HUES6 (cell line): ENCODE results near the gene PRSS12.
A peak's percentile ranks its signal among the peaks of the same experiment; 100 is the strongest.

Source experiments
- H3K27ac ChIP-seq: 2 replicates; pipeline ENCODE4 v1.7.0; 2013; ENCODE audit warnings: low read depth, mild to moderate bottlenecking, low read length, inconsistent platforms
- H3K27me3 ChIP-seq: 2 replicates; pipeline ENCODE4 v1.6.1; 2013; ENCODE audit warnings: low read length; ENCODE audit not compliant: control insufficient read depth, insufficient read depth
- H3K36me3 ChIP-seq: 2 replicates; pipeline ENCODE4 v1.6.1; 2013; ENCODE audit warnings: low read length; ENCODE audit not compliant: control insufficient read depth, insufficient read depth
- H3K4me1 ChIP-seq: 2 replicates; pipeline ENCODE4 v1.6.1; 2013; ENCODE audit warnings: low read length; ENCODE audit not compliant: control insufficient read depth, insufficient read depth
- H3K4me3 ChIP-seq: 2 replicates; pipeline ENCODE4 v1.5.1; 2013; ENCODE audit warnings: low read depth, low read length
- H3K9ac ChIP-seq: one replicate; pipeline ENCODE4 v1.6.1; 2013; ENCODE audit warnings: mild to moderate bottlenecking, low read length
- H3K9me3 ChIP-seq: 2 replicates; pipeline ENCODE4 v1.6.1; 2013; ENCODE audit warnings: low read depth, low read length; ENCODE audit not compliant: control insufficient read depth, insufficient read depth

The PRSS12 gene

DNA sequence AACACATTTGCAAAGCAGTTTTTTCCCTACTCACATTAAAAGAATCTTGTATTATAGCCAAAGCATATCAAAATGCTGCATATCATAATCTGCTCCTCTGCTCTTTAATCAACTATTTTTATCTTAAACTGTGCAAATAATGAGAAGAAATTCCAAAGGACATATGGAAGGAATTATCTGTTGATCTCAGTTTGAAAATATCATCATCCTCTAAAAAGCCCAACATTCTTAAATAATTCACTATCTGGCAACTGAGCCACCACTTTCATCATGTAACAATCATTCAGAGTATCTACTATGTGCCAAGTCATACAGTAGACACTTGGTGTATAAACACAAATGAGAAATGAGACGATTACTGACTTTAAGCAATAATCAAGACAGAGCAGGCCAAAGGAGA, 63.0 kb downstream of the PRSS12 start:
- Histone ChIP-seq H3K27ac (no peak overlapping the region), H3K9me3 (no peaks in the 10 kb centered on the region), H3K4me1 (no peaks in the 10 kb centered on the region), H3K36me3 (no peaks in the 10 kb centered on the region), H3K9ac (no peak overlapping the region), H3K4me3 (no peak overlapping the region), H3K27me3 (no peaks in the 10 kb centered on the region)

GRCh38 chr4:118287711-118288451, 64.9 kb downstream of the PRSS12 start:
- H3K9me3 ChIP-seq = no peaks in the 10 kb centered on the region
- H3K36me3 ChIP-seq = no peaks in the 10 kb centered on the region
- no peak overlapping the region for H3K9ac ChIP-seq
- H3K27ac ChIP-seq = no peak overlapping the region
- no peaks in the 10 kb centered on the region for H3K27me3 ChIP-seq
- H3K4me3 ChIP-seq = no peak overlapping the region
- H3K4me1 ChIP-seq = no peaks in the 10 kb centered on the region

DNA sequence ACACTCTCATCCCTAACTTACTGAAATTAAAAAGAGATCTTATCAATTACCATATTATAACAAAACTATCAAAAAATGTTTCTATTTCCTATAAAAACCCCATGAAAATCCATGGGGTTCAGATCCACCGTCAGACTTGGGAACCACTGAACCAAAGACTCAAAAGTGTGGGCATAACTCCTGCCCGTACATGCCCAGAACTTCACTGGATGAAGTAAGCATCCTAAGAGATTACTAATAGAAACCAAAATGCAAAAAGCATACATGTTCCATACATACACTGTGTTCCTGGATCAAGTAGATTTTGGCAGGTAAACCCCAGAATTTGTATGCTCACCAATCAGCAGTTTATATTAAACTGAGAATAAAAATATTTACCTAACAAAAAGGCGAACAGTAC, 66.1 kb downstream of the PRSS12 start:
- H3K4me3 ChIP-seq = no peak overlapping the region
- no peaks in the 10 kb centered on the region for H3K9me3 ChIP-seq
- no peak overlapping the region for H3K27ac ChIP-seq
- no peaks in the 10 kb centered on the region for H3K36me3 ChIP-seq
- H3K27me3 ChIP-seq = no peaks in the 10 kb centered on the region
- H3K4me1 ChIP-seq = no peaks in the 10 kb centered on the region
- no peak overlapping the region for H3K9ac ChIP-seq

DNA sequence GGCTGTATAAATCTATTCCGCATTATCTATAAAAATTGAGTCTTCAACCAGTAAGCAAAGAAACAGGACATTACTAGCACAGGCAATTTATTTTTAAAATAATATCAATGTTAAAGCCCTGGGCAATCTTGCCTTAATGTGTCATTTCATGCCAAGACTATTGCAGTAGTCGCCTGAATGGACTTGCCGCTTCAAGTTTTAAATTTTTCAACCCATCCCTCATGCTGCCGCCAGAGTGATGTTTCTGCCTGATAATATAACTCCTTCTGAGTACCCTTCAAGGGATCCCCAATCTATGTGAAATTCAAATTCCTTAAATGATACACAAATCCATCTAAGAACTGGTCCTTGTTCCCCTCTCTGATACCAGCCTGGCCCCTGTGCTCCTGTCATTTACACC, 66.9 kb downstream of the PRSS12 start:
- no peak overlapping the region for H3K27ac ChIP-seq
- no peaks in the 10 kb centered on the region for H3K27me3 ChIP-seq
- H3K4me3 ChIP-seq = no peak overlapping the region
- no peaks in the 10 kb centered on the region for H3K9me3 ChIP-seq
- 0 out of 2 replicates have a peak, but pooled peaks cover 3% of the 10 kb centered on the region for H3K4me1 ChIP-seq
- no peaks in the 10 kb centered on the region for H3K36me3 ChIP-seq
- H3K9ac ChIP-seq = no peak overlapping the region

DNA sequence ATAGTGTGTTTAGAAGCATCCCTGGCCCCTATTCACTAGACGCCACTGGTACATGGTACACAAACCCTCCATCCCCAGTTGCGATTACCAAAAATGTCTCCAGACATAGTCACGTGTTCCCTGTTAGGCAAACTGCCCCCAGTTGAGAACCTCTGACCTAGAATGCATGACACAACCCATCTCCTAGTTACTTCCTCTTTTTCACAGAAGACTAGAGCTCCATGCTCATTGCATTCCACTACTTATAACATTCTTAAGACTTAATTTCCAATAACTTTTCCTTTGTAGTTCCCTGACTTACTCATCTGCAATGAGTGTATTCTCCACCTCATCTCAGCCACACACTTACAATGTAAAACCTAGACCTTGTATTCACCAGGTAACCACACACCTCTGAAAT, 68.6 kb downstream of the PRSS12 start:
- Histone ChIP-seq H3K36me3 (peaks cover 17% of the 10 kb centered on the region), H3K4me1 (peaks cover 16% of the 10 kb centered on the region; the same call in 1 of the 2 replicates), H3K9ac (no peak overlapping the region), H3K9me3 (no peaks in the 10 kb centered on the region), H3K27me3 (no peaks in the 10 kb centered on the region), H3K4me3 (no peak overlapping the region), H3K27ac (no peak overlapping the region)

- H3K36me3 ChIP-seq = peaks cover 20% of the 10 kb centered on the region
- H3K27me3 ChIP-seq = no peaks in the 10 kb centered on the region
- no peak overlapping the region for H3K9ac ChIP-seq
- H3K4me1 ChIP-seq = peaks cover 16% of the 10 kb centered on the region; the same call in 1 of the 2 replicates
- H3K27ac ChIP-seq = no peak overlapping the region
- no peaks in the 10 kb centered on the region for H3K9me3 ChIP-seq
- H3K4me3 ChIP-seq = no peak overlapping the region
Measured at GRCh38 chr4:118282692-118283091, 70.1 kb downstream of the PRSS12 start.

- peak overlapping the region; percentile 7; the same call in 1 of the 2 replicates for H3K27ac ChIP-seq
- H3K27me3 ChIP-seq = no peaks in the 10 kb centered on the region
- peaks cover 20% of the 10 kb centered on the region for H3K36me3 ChIP-seq
- peaks cover 16% of the 10 kb centered on the region; the same call in 1 of the 2 replicates for H3K4me1 ChIP-seq
- no peaks in the 10 kb centered on the region for H3K9me3 ChIP-seq
- no peak overlapping the region for H3K4me3 ChIP-seq
- no peak overlapping the region for H3K9ac ChIP-seq
Measured at GRCh38 chr4:118281611-118282442, 71.0 kb downstream of the PRSS12 start.

GRCh38 chr4:118280501-118281218, 72.1 kb downstream of the PRSS12 start:
- Histone ChIP-seq H3K4me3 (peak overlapping the region; percentile 75; the same call in 1 of the 2 replicates), H3K36me3 (peaks cover 20% of the 10 kb centered on the region), H3K4me1 (peaks cover 16% of the 10 kb centered on the region; the same call in 1 of the 2 replicates), H3K9me3 (no peaks in the 10 kb centered on the region), H3K27me3 (no peaks in the 10 kb centered on the region), H3K9ac (peak overlapping the region; percentile 94), H3K27ac (peak overlapping the region; percentile 74)

- H3K4me1 ChIP-seq = peaks cover 16% of the 10 kb centered on the region; the same call in 1 of the 2 replicates
- no peaks in the 10 kb centered on the region for H3K9me3 ChIP-seq
- peak overlapping the region; percentile 74 for H3K27ac ChIP-seq
- H3K36me3 ChIP-seq = peaks cover 20% of the 10 kb centered on the region
- peak overlapping the region; percentile 94 for H3K9ac ChIP-seq
- peak overlapping the region; percentile 75 for H3K4me3 ChIP-seq
- no peaks in the 10 kb centered on the region for H3K27me3 ChIP-seq
Measured at GRCh38 chr4:118279920-118280432, 72.8 kb downstream of the PRSS12 start.

- Histone ChIP-seq H3K4me1 (peaks cover 16% of the 10 kb centered on the region; the same call in 1 of the 2 replicates), H3K27ac (peak overlapping the region; percentile 74), H3K9me3 (no peaks in the 10 kb centered on the region), H3K36me3 (peaks cover 20% of the 10 kb centered on the region), H3K9ac (peak overlapping the region; percentile 94), H3K4me3 (peak overlapping the region; percentile 75), H3K27me3 (no peaks in the 10 kb centered on the region)
Measured at GRCh38 chr4:118279328-118279727, 73.5 kb downstream of the PRSS12 start.
